Neural cell (in vitro differentiated cells): ENCODE data around the gene VMP1. TPM values are rescaled to one million over a fixed set of nuclear protein-coding genes. Genes with fewer than 3 reads are reported as not detected.

ENCODE experiments used
- H2AFZ ChIP-seq: fragments of 200-600, 300-800 bp; sonication (generic), shearing (Covaris generic); 2 replicates; pipeline ENCODE4 v1.6.0; 2014; ENCODE audit warnings: low read depth, mild to moderate bottlenecking, antibody characterized with exemption, low read length, moderate library complexity
- H3F3A ChIP-seq: fragments of 200-600 bp; shearing (Covaris generic); 2 replicates; pipeline ENCODE4 v1.6.1; 2016; ENCODE audit warnings: mild to moderate bottlenecking, moderate library complexity, mixed read lengths, antibody characterized with exemption, low read length; ENCODE audit not compliant: insufficient read depth, poor library complexity, severe bottlenecking
- H3K27ac ChIP-seq: fragments of 200-600, 300-800 bp; sonication (generic), shearing (Covaris generic); 2 replicates; pipeline ENCODE4 v1.5.1; 2014; ENCODE audit warnings: mild to moderate bottlenecking, low read length, moderate library complexity
- H3K27me3 ChIP-seq: fragments of 300-800, 200-600 bp; sonication (generic), shearing (Covaris generic); 2 replicates; pipeline ENCODE4 v1.6.0; 2014; ENCODE audit warnings: mild to moderate bottlenecking, low read depth, low read length, moderate library complexity; ENCODE audit not compliant: insufficient read depth
- H3K36me3 ChIP-seq: fragments of 300-800, 200-600 bp; sonication (generic), shearing (Covaris generic); 2 replicates; pipeline ENCODE4 v1.5.1; 2014; ENCODE audit warnings: mild to moderate bottlenecking, antibody characterized with exemption, low read length, moderate library complexity; ENCODE audit not compliant: insufficient read depth
- H3K4me2 ChIP-seq: fragments of 300-800, 200-600 bp; sonication (generic), shearing (Covaris generic); 2 replicates; pipeline ENCODE4 v1.6.0; 2014; ENCODE audit warnings: mild to moderate bottlenecking, low read length
- H3K4me3 ChIP-seq: fragments of 300-800, 200-600 bp; sonication (generic), shearing (Covaris generic); 2 replicates; pipeline ENCODE4 v1.5.1; 2014; ENCODE audit warnings: mild to moderate bottlenecking, low read length, moderate library complexity
- H3K79me2 ChIP-seq: fragments of 200-600 bp; shearing (Covaris generic); replicated peaks from 2 replicates; pipeline ENCODE4 v1.6.0; 2014; ENCODE audit warnings: mild to moderate bottlenecking, low read length, moderate library complexity; ENCODE audit not compliant: insufficient read depth
- H3K9ac ChIP-seq: fragments of 300-800, 200-600 bp; sonication (generic), shearing (Covaris generic); 2 replicates; pipeline ENCODE4 v1.6.1; 2016; ENCODE audit warnings: mild to moderate bottlenecking, low read length, mixed read lengths
- H3K9me2 ChIP-seq: fragments of 200-600 bp; shearing (Covaris generic); 2 replicates; pipeline ENCODE4 v1.6.1; 2016; ENCODE audit warnings: mild to moderate bottlenecking, low read length, mixed read lengths; ENCODE audit not compliant: insufficient read depth
- H3K9me3 ChIP-seq: fragments of 200-600, 300-800 bp; sonication (generic), shearing (Covaris generic); 2 replicates; pipeline ENCODE4 v1.6.1; 2016; ENCODE audit warnings: mild to moderate bottlenecking, mixed run types, low read length, moderate library complexity, mixed read lengths
- H4K20me1 ChIP-seq: fragments of 200-600 bp; shearing (Covaris generic); 2 replicates; pipeline ENCODE4 v1.6.1; 2016; ENCODE audit warnings: mild to moderate bottlenecking, mixed run types; ENCODE audit not compliant: insufficient read depth
- CTCF ChIP-seq: fragments of 450-650 bp; IDR thresholded peaks from 2 replicates; pipeline ENCODE4 v1.5.1; 2014; ENCODE audit warnings: antibody characterized with exemption, mild to moderate bottlenecking, moderate library complexity; ENCODE audit not compliant: poor library complexity, severe bottlenecking
- EP300 ChIP-seq: fragments of 450-650 bp; conservative IDR thresholded peaks from 2 replicates; pipeline ENCODE4 v1.6.1; 2014; ENCODE audit warnings: antibody characterized with exemption, mild to moderate bottlenecking, moderate library complexity; ENCODE audit not compliant: poor library complexity, severe bottlenecking
- EZH2 ChIP-seq: fragments of 200-600, 300-800 bp; shearing (Covaris generic), sonication (generic); IDR thresholded peaks from 2 replicates; pipeline ENCODE4 v1.6.1; 2014; ENCODE audit warnings: antibody characterized with exemption, low read length, borderline replicate concordance, mild to moderate bottlenecking; ENCODE audit not compliant: insufficient read depth, poor library complexity, severe bottlenecking
- MXI1 ChIP-seq: fragments of 450-650 bp; conservative IDR thresholded peaks from 2 replicates; pipeline ENCODE4 v1.6.1; 2014; ENCODE audit warnings: antibody characterized with exemption, mild to moderate bottlenecking; ENCODE audit not compliant: poor library complexity, severe bottlenecking
- POLR2AphosphoS5 ChIP-seq: IDR thresholded peaks from 2 replicates; pipeline ENCODE4 v1.6.1; 2012
- RAD21 ChIP-seq: fragments of 450-650 bp; conservative IDR thresholded peaks from 2 replicates; pipeline ENCODE4 v1.6.1; 2014; ENCODE audit warnings: antibody characterized with exemption, mild to moderate bottlenecking, moderate library complexity
- REST ChIP-seq: IDR thresholded peaks from 2 replicates; pipeline ENCODE4 v1.6.1; 2012; ENCODE audit warnings: borderline replicate concordance
- SMC3 ChIP-seq: fragments of 450-650 bp; conservative IDR thresholded peaks from 2 replicates; pipeline ENCODE4 v1.6.1; 2014; ENCODE audit warnings: antibody characterized with exemption, mild to moderate bottlenecking, moderate library complexity; ENCODE audit not compliant: poor library complexity
- TAF1 ChIP-seq: IDR thresholded peaks from 2 replicates; pipeline ENCODE4 v1.6.1; 2012; ENCODE audit warnings: low read depth
- polyA plus RNA-seq: library from polyadenylated mRNA; depleted of rRNA; stranded (reverse); fragments of >200 nt; gene quantifications from 2 replicates; pipeline ENCODE4 v1.2.3, GENCODE V29; 2014

Gene VMP1
- polyA plus RNA-seq, 1 donor from 2014 or later: 75.9 TPM

GRCh38 chr17:59837308-59838051 is 130.0 kb downstream of the VMP1 start:
- H3K4me2 ChIP-seq: no peak overlapping the region
- H3K27me3 ChIP-seq: no peaks in the 10 kb centered on the region
- TF ChIP-seq POLR2AphosphoS5 (no peak), EP300 (no peak)
- H4K20me1 ChIP-seq: no peaks in the 10 kb centered on the region
- no peaks in the 10 kb centered on the region for H3F3A ChIP-seq
- no peaks in the 10 kb centered on the region for H3K9me3 ChIP-seq
- no peak overlapping the region for H2AFZ ChIP-seq
- no peak overlapping the region for H3K9ac ChIP-seq
- H3K36me3 ChIP-seq: no peaks in the 10 kb centered on the region
- no peak overlapping the region for H3K27ac ChIP-seq
- no peak overlapping the region for H3K4me3 ChIP-seq
- no peaks in the 10 kb centered on the region for H3K9me2 ChIP-seq
- H3K79me2 ChIP-seq: no peaks in the 10 kb centered on the region

- H3K9me2 ChIP-seq: no peaks in the 10 kb centered on the region
- TF ChIP-seq RAD21 (no peak), EZH2 (no peak), SMC3 (no peak), CTCF (no peak), MXI1 (no peak), TAF1 (no peak), EP300 (no peak), POLR2AphosphoS5 (no peak), REST (no peak)
- H3K9me3 ChIP-seq: no peaks in the 10 kb centered on the region
- no peak overlapping the region for H3K27ac ChIP-seq
- no peaks in the 10 kb centered on the region for H4K20me1 ChIP-seq
- no peak overlapping the region for H3K4me2 ChIP-seq
- H3K79me2 ChIP-seq: no peaks in the 10 kb centered on the region
- no peaks in the 10 kb centered on the region for H3F3A ChIP-seq
- no peaks in the 10 kb centered on the region for H3K36me3 ChIP-seq
- H3K27me3 ChIP-seq: no peaks in the 10 kb centered on the region
- no peak overlapping the region for H3K4me3 ChIP-seq
- H2AFZ ChIP-seq: no peak overlapping the region
- H3K9ac ChIP-seq: no peak overlapping the region
Observed at GRCh38 chr17:59838052-59838916, 130.8 kb downstream of the VMP1 start.
